Hematopoietic multipotent progenitor cell treated with erythropoietin and hydrocortisone succinate and interleukin-3 and kit ligand, for 8 days (in vitro differentiated cells): ENCODE data around the gene GAL3ST1.
"Not testable (repeated sequence)": the region's sequence is repeated elsewhere in the genome, so short reads cannot be mapped to it uniquely, and the experiment has no call there.

ENCODE experiments used
- DNase-seq: peaks from one replicate; pipeline ENCODE4 v3.0.0-alpha.2; 2015

GAL3ST1 gene

DNA sequence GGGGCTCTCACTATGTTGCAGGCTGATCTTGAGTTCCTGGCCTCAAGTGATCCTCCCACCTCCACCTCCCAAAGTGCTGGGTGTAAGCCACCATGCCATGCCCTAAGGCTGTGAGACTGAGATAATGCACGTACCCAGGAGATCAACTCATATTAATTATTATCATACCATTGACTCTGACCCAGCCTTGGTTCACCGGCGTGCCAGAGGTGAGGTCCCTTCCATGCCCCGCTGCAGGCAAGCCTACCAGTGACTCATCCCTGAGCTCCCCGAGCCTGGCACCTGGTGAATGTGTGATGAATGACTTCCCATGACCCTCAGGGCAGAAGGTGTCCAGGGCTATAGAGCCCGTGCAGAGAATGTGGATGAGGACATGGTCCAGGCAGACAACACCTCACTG is 12.1 kb downstream of the GAL3ST1 start:
- peak; percentile 91 for DNase-seq

- peak; percentile 55 for DNase-seq
These were observed 12.9 kb downstream of the GAL3ST1 start for GRCh38 chr22:30561402-30562189.

DNA sequence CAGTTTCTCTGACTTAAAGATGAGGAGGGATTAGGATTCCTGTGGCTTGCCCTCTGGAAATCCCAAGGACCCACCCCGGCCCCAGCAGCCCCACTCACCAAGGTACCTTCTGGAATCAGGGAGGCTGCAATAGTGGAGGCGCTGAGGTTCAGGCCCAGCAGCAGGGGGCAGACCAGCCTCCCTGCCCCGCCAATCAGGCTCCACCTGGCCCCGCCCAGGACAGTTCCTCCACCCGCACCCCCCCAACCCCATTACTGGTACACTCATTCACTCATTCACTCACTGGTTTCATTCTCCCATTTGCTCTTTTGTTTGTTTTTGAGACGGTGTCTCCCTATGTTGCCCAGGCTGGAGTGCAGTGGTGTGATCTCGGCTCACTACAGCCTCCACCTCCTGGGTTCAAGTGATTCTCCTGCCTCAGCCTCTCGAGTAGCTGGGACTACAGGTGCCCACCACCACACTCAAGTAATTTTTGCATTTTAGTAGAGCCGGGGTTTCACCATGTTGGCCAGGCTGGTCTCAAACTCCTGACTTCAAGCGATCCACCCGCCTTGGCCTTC is 13.7 kb downstream of the GAL3ST1 start:
- peak; percentile 56 for DNase-seq

DNA sequence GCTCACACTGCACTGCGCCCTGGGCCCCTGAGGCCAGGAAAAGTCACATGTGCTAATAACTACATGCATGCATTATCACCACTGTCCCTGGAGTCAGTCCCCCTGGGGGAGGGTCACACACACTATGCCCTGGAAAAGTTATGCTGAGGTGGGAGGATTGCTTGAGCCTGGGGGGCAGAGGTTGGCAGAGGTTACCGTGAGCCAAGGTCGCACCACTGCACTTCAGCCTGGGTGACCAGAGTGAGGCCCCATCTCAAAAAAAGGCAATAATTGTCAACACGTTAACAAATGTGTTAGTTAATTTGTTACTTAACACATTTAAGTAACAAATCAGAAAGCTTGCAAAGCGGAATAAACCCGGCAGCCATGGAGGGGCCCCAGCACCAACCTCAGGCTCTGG is 14.6 kb downstream of the GAL3ST1 start:
- no peak for DNase-seq

GRCh38 chr22:30557243-30557642 is 17.2 kb downstream of the GAL3ST1 start:
- DNase-seq: no peak

- DNase-seq: peak; percentile 50
These were observed 18.1 kb downstream of the GAL3ST1 start for GRCh38 chr22:30556388-30556787.

- DNase-seq: no peak
These were observed 18.9 kb downstream of the GAL3ST1 start for GRCh38 chr22:30555282-30556210.

DNA sequence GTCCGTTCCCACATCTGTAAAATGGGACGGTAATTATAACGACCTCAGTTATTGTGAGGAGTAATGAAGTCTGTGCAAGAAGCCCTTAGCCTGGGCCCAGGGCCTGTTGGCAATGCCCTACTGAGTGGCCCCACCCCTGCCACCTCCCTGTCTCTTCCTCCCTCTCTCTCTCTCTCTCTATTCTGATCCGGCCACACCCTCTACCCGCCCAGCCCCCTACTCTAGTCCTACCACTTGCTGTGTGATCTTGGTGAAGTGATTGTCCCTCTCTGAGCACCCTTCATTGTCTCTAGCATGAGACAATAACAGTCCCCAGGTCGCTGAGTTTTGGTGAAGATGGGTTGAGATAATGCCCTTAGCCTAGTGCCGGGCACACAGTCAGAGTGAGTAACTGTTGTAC is 20.5 kb downstream of the GAL3ST1 start:
- DNase-seq: peak; percentile 19

DNA sequence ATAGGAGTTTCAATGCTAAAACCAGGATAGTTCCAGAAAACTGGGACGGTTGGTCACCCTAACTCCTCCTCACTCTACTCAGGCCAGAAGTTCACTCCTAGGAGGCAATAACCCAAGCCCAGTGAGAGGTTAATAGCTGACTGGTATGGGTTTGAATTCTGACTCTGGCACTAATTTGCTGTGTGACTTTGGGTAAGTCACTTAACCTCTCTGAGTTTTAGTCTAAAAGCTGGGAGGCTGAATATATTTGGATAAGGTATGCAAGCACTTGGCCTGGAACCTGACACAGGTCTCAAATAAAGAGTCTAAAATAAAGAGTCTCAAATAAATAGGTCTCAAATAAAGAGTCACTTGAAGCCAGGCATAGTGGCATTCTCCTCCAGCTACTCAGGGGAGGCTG is 21.7 kb downstream of the GAL3ST1 start:
- no peak for DNase-seq

DNA sequence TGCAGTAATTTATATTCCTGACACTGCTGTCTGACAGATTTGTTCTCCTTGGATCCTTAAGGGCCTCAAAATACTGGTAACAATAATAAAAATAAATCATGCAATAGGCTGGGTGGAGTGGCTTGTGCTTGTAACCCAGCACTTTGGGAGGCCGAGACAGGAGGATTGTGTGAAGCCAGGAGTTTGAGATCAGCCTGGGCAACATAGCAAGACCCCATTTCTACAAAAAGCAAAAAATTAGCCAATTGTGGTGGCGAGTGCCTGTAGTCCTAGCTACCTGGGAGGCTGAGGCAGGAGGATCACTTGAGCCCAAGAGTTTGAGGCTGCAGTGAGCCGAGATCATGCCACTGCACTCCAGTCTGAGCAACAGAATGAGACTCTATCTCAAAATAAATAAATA is 22.7 kb downstream of the GAL3ST1 start:
- DNase-seq: not testable (repeated sequence)

GRCh38 chr22:30547188-30547587 is 27.3 kb downstream of the GAL3ST1 start:
- no peak for DNase-seq

DNA sequence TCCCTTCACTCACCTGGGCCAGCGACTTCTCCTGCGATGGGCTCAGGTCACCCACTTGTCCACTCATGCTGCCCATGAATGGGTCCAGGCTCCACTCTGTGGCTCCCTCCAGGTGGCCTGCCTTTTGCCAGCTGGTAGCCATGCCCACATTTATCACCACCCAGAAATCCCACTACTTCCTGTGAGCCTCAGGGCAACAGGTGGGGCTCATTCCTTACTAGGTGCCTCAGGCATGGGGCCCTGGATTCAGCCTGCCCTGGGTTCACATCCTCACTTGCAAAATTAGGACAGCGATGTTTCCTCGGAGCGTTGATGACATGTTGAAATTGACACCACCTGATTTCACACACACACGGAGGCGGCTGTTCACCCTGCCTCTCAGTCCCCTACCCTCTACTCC is 27.8 kb downstream of the GAL3ST1 start, which contains the start of gene SEC14L6:
TSS of gene SEC14L6 (minus strand) at position 126 of the 400 bp plus-strand sequence. CDS start at position 67, 59 bp downstream.
- no peak for DNase-seq

GRCh38 chr22:30542811-30543188 is 31.7 kb downstream of the GAL3ST1 start:
- no peak for DNase-seq

DNA sequence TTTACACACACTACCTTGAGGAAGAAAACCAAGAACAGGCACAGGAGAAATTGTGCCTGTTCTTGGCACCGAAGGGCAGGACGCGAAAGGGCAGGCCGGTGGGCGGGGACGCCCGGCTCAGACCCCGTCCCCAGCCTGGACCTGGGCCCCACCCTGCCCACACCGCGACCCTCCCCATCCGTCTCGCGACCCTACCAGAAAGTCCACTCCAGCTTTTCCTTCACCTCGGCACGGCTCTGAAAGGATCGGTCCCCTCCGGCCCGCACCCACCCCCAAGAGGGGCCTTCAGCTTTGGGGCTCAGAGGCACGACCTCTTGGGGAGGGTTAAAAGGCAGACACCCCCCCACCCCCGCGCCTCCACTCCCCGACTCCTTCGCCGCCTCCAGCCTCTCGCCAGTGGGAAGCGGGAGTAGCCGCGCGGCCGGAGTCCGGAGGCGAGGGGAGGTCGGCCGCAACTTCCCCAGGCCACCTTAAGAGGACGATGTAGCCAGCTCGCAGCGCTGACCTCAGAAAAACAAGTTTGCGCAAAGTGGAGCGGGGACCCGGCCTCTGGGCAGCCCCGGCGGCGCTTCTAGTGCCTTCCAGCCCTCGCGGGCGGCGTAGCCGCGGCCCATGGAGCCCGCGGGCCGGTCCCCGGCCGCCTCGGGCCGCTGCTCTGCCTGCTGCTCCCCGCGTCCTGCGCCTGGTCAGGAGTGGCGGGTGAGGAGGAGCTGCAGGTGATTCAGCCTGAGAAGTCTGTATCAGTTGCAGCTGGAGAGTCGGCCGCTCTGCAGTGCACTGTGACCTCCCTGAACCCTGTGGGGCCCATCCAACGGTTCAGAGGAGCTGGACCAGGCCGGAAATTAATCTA is 32.3 kb downstream of the GAL3ST1 start:
- DNase-seq: no peak

DNA sequence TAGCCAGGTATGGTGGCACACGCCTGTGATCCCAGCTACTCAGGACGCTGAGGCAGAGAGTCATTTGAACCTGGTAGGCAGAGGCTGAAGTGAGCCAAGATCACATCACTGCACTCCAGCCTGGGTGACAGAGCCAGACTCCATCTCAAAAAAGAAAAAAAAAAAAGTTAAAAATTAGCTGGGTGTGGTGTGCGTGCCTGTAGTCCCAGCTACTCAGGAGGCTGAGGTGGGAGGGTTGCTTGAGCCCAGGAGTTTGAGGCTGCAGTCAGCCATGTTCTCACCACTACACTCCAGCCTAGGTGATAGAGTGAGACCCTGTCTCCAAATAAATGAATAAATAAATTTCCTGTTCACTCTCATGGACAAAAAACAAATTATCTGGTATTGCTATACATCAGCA is 33.0 kb downstream of the GAL3ST1 start:
- not testable (repeated sequence) for DNase-seq

GRCh38 chr22:30539368-30539767 is 35.1 kb downstream of the GAL3ST1 start:
- no peak for DNase-seq

GRCh38 chr22:30538280-30538679 is 36.2 kb downstream of the GAL3ST1 start:
- no peak for DNase-seq

DNA sequence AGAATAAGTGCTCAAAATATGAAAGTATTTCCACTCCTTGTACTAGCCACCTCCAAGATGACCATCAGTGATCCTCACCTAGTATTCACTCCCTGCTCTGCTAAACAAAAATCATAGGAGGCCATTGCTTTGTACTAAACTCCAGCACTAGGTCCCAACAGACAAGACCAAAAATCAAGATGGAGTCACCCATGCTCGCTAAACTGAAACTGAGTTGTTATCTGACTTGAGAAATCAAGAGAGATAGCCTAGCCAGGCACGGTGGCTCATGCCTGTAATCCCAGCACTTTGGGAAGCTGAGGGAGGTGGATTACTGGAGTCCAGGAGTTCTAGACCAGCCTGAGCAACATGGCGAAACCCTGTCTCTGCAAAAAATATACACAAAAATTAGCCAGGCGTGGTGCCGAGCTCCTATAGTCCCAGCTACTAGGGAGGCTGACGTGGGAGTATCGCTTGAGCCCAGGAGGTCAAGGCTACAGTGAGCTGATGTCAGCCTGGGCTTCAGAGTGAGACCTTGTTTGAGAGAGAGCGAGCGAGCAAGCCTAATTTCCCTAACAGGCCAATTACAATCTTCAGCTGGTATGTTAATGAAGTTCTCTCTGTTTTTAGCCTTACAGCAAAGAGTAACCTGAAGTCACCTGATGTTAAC is 37.3 kb downstream of the GAL3ST1 start:
- no peak for DNase-seq

DNA sequence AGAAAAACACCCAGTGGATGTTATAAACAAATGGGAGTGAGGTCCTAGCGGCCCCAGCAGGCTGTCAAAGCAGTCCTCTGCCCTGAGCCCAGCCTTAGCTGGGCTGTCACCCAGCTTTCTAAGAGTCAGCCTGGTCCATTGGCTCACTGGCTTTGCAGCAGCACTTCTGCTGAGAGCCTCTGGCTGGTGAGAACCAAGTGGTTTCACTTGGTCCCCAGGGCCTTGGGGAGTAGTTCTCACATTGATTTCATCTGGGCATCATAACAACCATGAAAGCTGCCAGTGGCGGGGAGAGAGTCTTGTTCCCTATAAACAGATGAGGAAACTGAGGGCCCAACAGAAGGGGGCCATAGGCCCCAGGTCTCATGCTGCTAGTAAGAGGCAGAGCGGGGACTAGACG is 39.3 kb downstream of the GAL3ST1 start:
- no peak for DNase-seq

GRCh38 chr22:30531651-30532608 is 42.5 kb downstream of the GAL3ST1 start:
- no peak for DNase-seq

- DNase-seq: no peak
These were observed 47.8 kb downstream of the GAL3ST1 start for GRCh38 chr22:30526656-30527055.
